CD4-positive, alpha-beta memory T cell (primary cell): Measurements from ENCODE around the gene AIFM3. TPM values are rescaled to one million over a fixed set of nuclear protein-coding genes. Genes with fewer than 3 reads are reported as not detected.
A peak's percentile ranks its signal among the peaks of the same experiment; 100 is the strongest.
"Not testable (repeated sequence)": the region's sequence is repeated elsewhere in the genome, so short reads cannot be mapped to it uniquely, and the experiment has no call there.

Source experiments
- CTCF ChIA-PET: fragments of 350-600 bp; sonication (Branson Sonifier 250); formaldehyde crosslinking; loops from one replicate; lab custom pipeline; 2021; ENCODE audit warnings: inconsistent platforms; ENCODE audit not compliant: partially characterized antibody; lab: Charles Lee
- POLR2A ChIA-PET: fragments of 350-600 bp; sonication (Branson Sonifier 250); formaldehyde crosslinking; loops from one replicate; lab custom pipeline; 2021; ENCODE audit not compliant: partially characterized antibody; lab: Charles Lee
- DNase-seq, 5 donors: peaks; one replicate each; pipeline versions ENCODE4 v3.0.0 to v3.0.0-alpha.2; 2020 to 2022; ENCODE audit warnings: mixed read lengths in 1 of 5
- H3K27ac ChIP-seq: one replicate; pipeline ENCODE4 v1.7.0; 2013; ENCODE audit warnings: low read depth, low read length
- H3K27me3 ChIP-seq: 2 replicates; pipeline ENCODE4 v1.7.0; 2013; ENCODE audit warnings: mild to moderate bottlenecking, low read length, moderate library complexity; ENCODE audit not compliant: insufficient read depth
- H3K36me3 ChIP-seq: 2 replicates; pipeline ENCODE4 v1.7.0; 2013; ENCODE audit warnings: mild to moderate bottlenecking, low read length, moderate library complexity; ENCODE audit not compliant: insufficient read depth
- H3K4me1 ChIP-seq: 2 replicates; pipeline ENCODE4 v1.7.0; 2013; ENCODE audit warnings: mild to moderate bottlenecking, low read length, moderate library complexity; ENCODE audit not compliant: insufficient read depth
- H3K4me3 ChIP-seq, 2 donors: one replicate each; pipeline ENCODE4 v1.7.0; 2013; ENCODE audit warnings: low read length in 2 of 2, mild to moderate bottlenecking in 1 of 2
- H3K9me3 ChIP-seq, 2 donors: one replicate each; pipeline ENCODE4 v1.7.0; 2013; ENCODE audit warnings: low read length in 2 of 2, control low read depth in 1 of 2; ENCODE audit not compliant: control insufficient read depth in 1 of 2
- H3K27ac Mint-ChIP-seq, 7 donors: one replicate each; pipeline ENCODE4 v1.8.0; 2020 to 2021; ENCODE audit warnings: mixed read lengths in 7 of 7, mild to moderate bottlenecking in 6 of 7, inconsistent platforms in 3 of 7, moderate library complexity in 3 of 7
- H3K27me3 Mint-ChIP-seq, 2 donors: one replicate each; pipeline ENCODE4 v1.8.0; 2020 to 2021; ENCODE audit warnings: mixed read lengths in 2 of 2
- H3K36me3 Mint-ChIP-seq, 2 donors: one replicate each; pipeline ENCODE4 v1.8.0; 2020 to 2021; ENCODE audit warnings: mixed read lengths in 2 of 2, inconsistent platforms in 1 of 2, mild to moderate bottlenecking in 1 of 2
- H3K4me1 Mint-ChIP-seq, 4 donors: one replicate each; pipeline ENCODE4 v1.8.0; 2020 to 2021; ENCODE audit warnings: mixed read lengths in 4 of 4, mild to moderate bottlenecking in 1 of 4
- H3K4me3 Mint-ChIP-seq, 8 donors: one replicate each; pipeline ENCODE4 v1.8.0; 2020 to 2021; ENCODE audit warnings: mixed read lengths in 8 of 8, mild to moderate bottlenecking in 7 of 8, moderate library complexity in 6 of 8, inconsistent platforms in 3 of 8
- H3K9me3 Mint-ChIP-seq, 8 donors: one replicate each; pipeline ENCODE4 v1.8.0; 2020 to 2021; ENCODE audit warnings: mixed read lengths in 8 of 8, mild to moderate bottlenecking in 5 of 8, inconsistent platforms in 3 of 8, moderate library complexity in 1 of 8
- intact Hi-C: fragments of 100-400 bp; cut with micrococcal nuclease; formaldehyde crosslinking; loops from one replicate; pipeline ENCODE4 v1.15.1; 2023
- polyA plus RNA-seq, 2 donors: library from polyadenylated mRNA; unstranded; fragments of 300-500 nt; fragmentation: Illumina TruSeq; gene quantifications; one replicate each; pipeline ENCODE4 v1.2.3, GENCODE V29; 2021
- total RNA-seq, 2 experiments: library from RNA; stranded (reverse); gene quantifications; one replicate each; pipeline ENCODE4 v1.2.3, GENCODE V29; 2021

AIFM3 gene
- total and polyA plus RNA-seq, 4 experiments from 2014 or later = 0.55 to 1.0 TPM; not detected in 2

DNA sequence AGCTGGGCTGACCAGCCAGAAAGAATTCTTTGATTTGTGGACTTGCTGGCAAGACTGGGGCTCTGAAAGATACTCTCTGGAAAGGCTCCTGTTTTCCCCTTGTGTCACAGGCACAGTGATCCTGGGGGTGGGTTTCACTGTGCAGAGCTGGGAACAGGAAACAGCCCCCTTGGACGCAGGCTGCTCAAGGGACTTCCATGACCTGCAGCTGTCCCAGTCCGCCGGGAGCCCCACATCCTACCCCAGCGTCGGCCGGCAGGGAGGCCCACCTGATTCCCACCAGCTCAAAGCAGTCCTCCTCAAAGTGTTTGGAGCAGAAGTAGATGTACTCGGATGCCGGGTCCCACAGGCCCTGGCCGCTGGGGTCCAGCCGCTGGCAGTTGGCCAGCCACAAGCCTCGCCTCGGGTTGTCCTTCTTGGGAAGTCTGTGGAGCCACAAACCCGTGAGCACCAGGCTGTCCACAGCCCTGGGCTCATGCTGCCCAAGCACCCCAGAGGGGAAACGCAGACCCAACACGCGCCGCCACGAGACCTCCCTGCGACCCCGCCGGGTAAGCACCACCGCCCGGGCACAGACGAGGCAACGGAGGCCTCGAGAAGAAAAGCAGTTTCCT lies 34.0 kb downstream of the AIFM3 start:
- peaks cover 34% of the 10 kb centered on the region for H3K4me1 ChIP-seq
- CTCF ChIA-PET = interaction anchor here (0.7 kb wide), 1 partner anchor 14 kb away, joined by 3 read pairs; no protein-coding TSS in a partner anchor
- Mint-ChIP-seq H3K4me3 (peak overlapping the region; percentile 88 to 98 (median 96)), H3K36me3 (peaks cover 0 to 33% of the 10 kb centered on the region in 2 donors), H3K4me1 (peaks cover 13 to 53% (median 24%) of the 10 kb centered on the region in 4 donors), H3K9me3 (peaks cover 0 to 3% (median 0%) of the 10 kb centered on the region in 8 donors), H3K27ac (peak overlapping the region; percentile 98 to 100 (median 100)), H3K27me3 (no peaks in the 10 kb centered on the region)
- peak overlapping the region; percentile 95 for H3K27ac ChIP-seq
- POLR2A ChIA-PET = interaction anchor here (0.6 to 5.1 kb wide), 6 partner anchors 11 to 142 kb away, joined by 3 to 48 read pairs (median 10); partner anchors contain the start of genes LZTR1 and P2RX6
- no peak for DNase-seq
- no peaks in the 10 kb centered on the region for H3K9me3 ChIP-seq
- peak overlapping the region; percentile 79 to 92 for H3K4me3 ChIP-seq
- no peaks in the 10 kb centered on the region for H3K27me3 ChIP-seq
- H3K36me3 ChIP-seq = peaks cover 24% of the 10 kb centered on the region
- intact Hi-C loops = loop anchor here (1.0 to 5.0 kb wide), 3 partner anchors 84 to 626 kb away; partner anchors contain the start of genes CRKL, PI4KA and SNAP29

DNA sequence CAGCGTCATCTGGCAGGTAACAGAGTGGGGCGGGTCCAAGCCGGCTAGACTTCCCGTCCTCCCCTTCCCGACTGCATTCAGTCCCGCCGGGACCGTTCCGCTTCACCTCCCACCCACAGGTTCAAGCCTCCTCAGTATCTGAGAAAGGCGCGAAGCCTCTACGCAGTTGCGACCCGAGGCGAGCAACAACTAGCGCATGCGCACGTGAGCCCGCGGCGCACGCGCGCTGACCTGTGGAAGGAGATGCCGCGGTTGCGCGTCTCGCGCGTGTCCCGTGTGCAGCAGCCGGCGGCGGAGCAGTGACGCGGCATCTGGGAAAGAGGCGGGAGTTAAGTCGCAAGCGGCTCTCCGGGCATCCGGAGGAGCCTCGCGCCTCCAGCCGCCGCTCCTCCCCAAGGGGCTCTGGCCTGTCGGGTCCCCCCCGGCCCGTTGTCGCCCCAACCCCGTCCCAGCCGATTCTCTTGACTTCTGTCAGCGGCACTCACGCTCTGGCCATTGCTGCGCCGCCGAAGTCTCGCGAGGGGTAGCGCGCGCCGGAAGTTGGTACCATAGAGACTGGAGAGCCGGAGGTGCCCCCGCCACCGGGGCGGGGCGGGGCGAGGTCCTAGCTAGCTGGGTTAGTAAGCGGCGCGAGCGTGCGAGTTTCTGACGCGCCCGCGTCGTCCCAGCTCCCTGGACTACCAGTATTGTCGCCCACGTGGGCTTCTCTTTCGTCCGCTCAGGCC lies 34.7 kb downstream of the AIFM3 start, which contains the start of gene THAP7:
TSS of gene THAP7 (minus strand) at position 518 of the 725 bp plus-strand sequence. CDS start at position 311, 207 bp downstream.
- Histone ChIP-seq H3K4me1 (peaks cover 34% of the 10 kb centered on the region), H3K36me3 (peaks cover 24% of the 10 kb centered on the region), H3K27ac (peak within 1 kb of the TSS; percentile 95), H3K9me3 (no peaks in the 10 kb centered on the region), H3K4me3 (peak within 1 kb of the TSS; percentile 79 to 92), H3K27me3 (no peaks in the 10 kb centered on the region)
- no peaks in the 10 kb centered on the region for H3K27me3 Mint-ChIP-seq
- H3K4me3 Mint-ChIP-seq = peak within 1 kb of the TSS; percentile 88 to 98 (median 96)
- peak; percentile 97 to 99 (median 98) for DNase-seq
- intact Hi-C loops = loop anchor here (1.0 to 5.0 kb wide), 4 partner anchors 19 to 626 kb away; partner anchors contain the start of genes CRKL, LZTR1, PI4KA and SNAP29
- peaks cover 13 to 50% (median 24%) of the 10 kb centered on the region in 4 donors for H3K4me1 Mint-ChIP-seq
- H3K36me3 Mint-ChIP-seq = peaks cover 0 to 29% of the 10 kb centered on the region in 2 donors
- peak within 1 kb of the TSS; percentile 98 to 100 (median 100) for H3K27ac Mint-ChIP-seq
- peaks cover 0 to 3% (median 0%) of the 10 kb centered on the region in 8 donors for H3K9me3 Mint-ChIP-seq
- ChIA-PET CTCF (interaction anchor here (0.6 to 1.5 kb wide), 4 partner anchors 11 to 101 kb away, joined by 3 to 4 read pairs (median 3); partner anchors contain the start of gene LZTR1), POLR2A (interaction anchor here (0.8 to 5.1 kb wide), 8 partner anchors 8 to 628 kb away, joined by 3 to 48 read pairs (median 5); partner anchors contain the start of genes CRKL, LZTR1, P2RX6 and YDJC)

DNA sequence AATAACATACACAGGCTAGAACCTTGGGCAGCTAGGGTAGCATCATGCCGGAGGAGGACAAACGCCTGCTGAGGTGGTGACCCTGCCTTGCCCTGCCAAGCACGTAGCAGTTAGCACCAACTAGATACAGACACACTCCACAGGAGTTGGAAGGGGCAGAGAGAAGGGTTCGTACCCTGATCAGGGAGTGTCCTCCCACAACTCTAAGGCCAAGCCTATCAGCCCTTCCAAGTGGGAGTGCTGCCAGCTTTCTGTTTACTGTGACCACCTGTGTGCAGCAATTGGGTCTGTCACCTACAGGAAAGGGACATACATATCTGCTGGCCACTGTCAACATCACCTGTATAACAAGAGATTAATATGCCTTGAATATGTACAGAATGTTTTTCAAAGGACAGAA lies 36.7 kb downstream of the AIFM3 start:
- CTCF ChIA-PET = interaction anchor here (1.2 kb wide), 1 partner anchor 87 kb away, joined by 3 read pairs; the partner anchor contains the start of gene CRKL
- H3K27me3 Mint-ChIP-seq = no peaks in the 10 kb centered on the region
- peaks cover 15 to 43% (median 25%) of the 10 kb centered on the region in 4 donors for H3K4me1 Mint-ChIP-seq
- DNase-seq = no peak
- Histone ChIP-seq H3K9me3 (no peaks in the 10 kb centered on the region), H3K27ac (peak overlapping the region; percentile 10), H3K4me1 (peaks cover 34% of the 10 kb centered on the region), H3K4me3 (no peak overlapping the region), H3K27me3 (no peaks in the 10 kb centered on the region), H3K36me3 (peaks cover 17% of the 10 kb centered on the region)
- H3K36me3 Mint-ChIP-seq = peaks cover 0 to 19% of the 10 kb centered on the region in 2 donors
- H3K27ac Mint-ChIP-seq = peak overlapping the region; percentile 60 to 100 (median 98)
- POLR2A ChIA-PET = interaction anchor here (0.7 to 5.1 kb wide), 3 partner anchors 10 to 496 kb away, joined by 3 to 48 read pairs (median 45); partner anchors contain the start of genes LZTR1, MED15 and P2RX6
- H3K9me3 Mint-ChIP-seq = peaks cover 0 to 3% (median 0%) of the 10 kb centered on the region in 8 donors
- intact Hi-C loops = loop anchor here (5.0 kb wide), 1 partner anchor 624 kb away; no protein-coding TSS in a partner anchor
- peak overlapping the region in 2 of 8 donors; percentile 96 to 98 for H3K4me3 Mint-ChIP-seq

DNA sequence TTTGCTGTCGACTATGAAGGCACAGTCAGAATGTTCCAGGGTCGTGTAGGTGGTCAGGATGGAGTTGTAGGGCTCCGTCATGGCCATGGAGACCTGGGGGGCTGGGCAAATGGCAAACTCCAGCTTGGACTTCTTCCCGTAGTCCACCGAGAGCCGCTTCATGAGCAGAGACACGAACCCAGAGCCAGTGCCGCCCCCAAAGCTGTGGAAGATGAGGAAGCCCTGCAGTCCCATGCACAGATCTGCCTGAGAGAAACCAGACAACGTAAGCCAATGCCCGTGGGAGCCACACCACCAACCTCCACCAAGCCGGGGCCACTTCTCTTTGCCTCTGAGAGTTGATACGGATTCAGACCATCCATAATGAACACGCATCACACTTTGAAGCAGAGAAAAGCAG lies 42.2 kb downstream of the AIFM3 start:
- H3K9me3 ChIP-seq, H3K27me3 Mint-ChIP-seq, H3K36me3 Mint-ChIP-seq, H3K4me3 ChIP-seq, H3K36me3 ChIP-seq, H3K4me1 ChIP-seq, H3K4me3 Mint-ChIP-seq, intact Hi-C loops, CTCF ChIA-PET, H3K27me3 ChIP-seq, POLR2A ChIA-PET, DNase-seq, H3K27ac ChIP-seq, H3K9me3 Mint-ChIP-seq: not testable (repeated sequence)
- H3K27ac Mint-ChIP-seq = peak overlapping the region in 1 of 7 donors; percentile 47
- H3K4me1 Mint-ChIP-seq = peaks cover 7 to 13% (median 10%) of the 10 kb centered on the region in 4 donors

DNA sequence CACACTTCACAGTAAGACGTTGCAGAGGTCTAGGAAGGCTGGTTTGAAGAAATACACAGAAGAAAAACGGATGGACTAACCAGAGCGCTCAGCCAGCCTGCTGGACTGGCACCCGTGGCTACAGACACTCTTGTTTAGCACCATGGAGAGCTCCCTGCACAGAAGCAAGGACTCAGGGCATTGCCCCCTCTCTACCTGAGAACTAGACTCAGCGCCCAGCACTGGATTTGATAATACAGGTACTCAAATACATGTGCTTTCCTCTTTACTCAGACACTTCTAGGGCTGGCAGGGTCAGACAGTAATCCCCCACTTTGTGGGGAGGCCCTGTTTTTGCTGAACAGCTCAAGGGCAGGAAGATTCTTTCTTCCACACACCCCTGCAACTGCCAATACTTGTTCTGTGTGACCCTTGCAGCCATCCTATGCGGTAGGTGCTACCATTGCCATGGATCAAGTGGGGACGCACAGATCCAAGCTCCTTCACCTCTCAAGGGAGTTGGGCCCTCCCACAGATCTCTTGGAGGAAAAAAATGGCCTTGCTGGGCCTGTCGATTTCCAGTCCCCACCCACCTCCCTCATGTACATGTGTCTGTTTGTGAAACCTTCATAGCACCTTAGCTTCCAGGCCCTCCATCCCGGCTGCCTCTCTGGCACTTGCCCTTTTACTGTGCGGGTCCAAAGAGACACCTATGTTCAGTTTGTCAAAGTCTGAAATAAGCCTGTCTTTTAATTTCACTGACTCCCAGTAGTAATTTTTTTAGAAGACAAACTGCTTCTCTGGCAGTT lies 42.8 kb downstream of the AIFM3 start:
- Histone ChIP-seq H3K36me3 (no peaks in the 10 kb centered on the region), H3K27ac (no peak overlapping the region), H3K4me1 (peaks cover 12% of the 10 kb centered on the region), H3K4me3 (no peak overlapping the region), H3K9me3 (no peaks in the 10 kb centered on the region), H3K27me3 (no peaks in the 10 kb centered on the region)
- peak in 3 of 5 donors; percentile 31 to 38 (median 36) for DNase-seq
- POLR2A ChIA-PET = interaction anchor here (0.7 kb wide), 1 partner anchor 27 kb away, joined by 3 read pairs; the partner anchor contains the start of gene LZTR1
- Mint-ChIP-seq H3K9me3 (no peaks in the 10 kb centered on the region), H3K27ac (peak overlapping the region in 2 of 7 donors; percentile 48 to 73), H3K36me3 (no peaks in the 10 kb centered on the region), H3K4me3 (no peak overlapping the region), H3K4me1 (peaks cover 12 to 19% (median 16%) of the 10 kb centered on the region in 4 donors), H3K27me3 (no peaks in the 10 kb centered on the region)
- intact Hi-C loops = no loop called here
- CTCF ChIA-PET = no interaction called here

DNA sequence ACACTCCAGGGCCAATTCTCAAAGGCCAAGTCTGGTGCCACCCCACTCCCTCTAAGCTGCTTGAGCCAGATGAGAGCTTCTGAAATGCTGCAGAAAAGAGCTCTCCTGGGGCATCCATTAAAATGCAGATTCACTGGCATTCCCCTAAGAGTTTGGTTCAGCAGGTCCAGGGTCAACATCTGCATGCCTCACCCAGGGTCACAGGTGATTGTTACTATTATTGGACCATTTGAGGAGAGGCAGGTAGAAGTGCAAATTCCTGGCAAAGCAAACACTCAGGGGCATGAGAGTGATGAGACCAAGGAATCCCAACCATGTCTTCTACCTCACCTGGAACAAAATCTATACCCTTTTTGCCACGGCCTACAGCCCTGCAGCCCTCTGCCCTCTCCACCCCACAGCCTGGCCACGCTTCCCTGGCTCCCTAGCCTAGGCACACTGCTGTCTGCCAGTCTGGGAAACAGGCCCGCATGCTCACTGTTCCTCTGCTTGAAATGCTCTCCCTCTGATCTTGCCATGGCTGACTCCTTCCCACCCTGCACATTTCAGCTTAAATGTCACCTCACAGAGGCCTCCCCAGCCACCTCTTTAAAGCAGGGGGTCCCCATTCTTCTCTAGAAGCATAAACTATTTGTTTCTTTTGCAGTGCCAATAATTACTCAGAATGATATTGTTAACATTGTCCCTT lies 43.5 kb downstream of the AIFM3 start:
- Histone ChIP-seq H3K4me1 (peaks cover 19% of the 10 kb centered on the region), H3K27me3 (no peaks in the 10 kb centered on the region), H3K4me3 (no peak overlapping the region), H3K27ac (no peak overlapping the region), H3K9me3 (no peaks in the 10 kb centered on the region), H3K36me3 (no peaks in the 10 kb centered on the region)
- H3K27ac Mint-ChIP-seq = peak overlapping the region in 3 of 7 donors; percentile 48 to 73 (median 70)
- H3K9me3 Mint-ChIP-seq = no peaks in the 10 kb centered on the region
- no peaks in the 10 kb centered on the region for H3K36me3 Mint-ChIP-seq
- intact Hi-C loops = no loop called here
- no peaks in the 10 kb centered on the region for H3K27me3 Mint-ChIP-seq
- POLR2A ChIA-PET = interaction anchor here (0.7 kb wide), 1 partner anchor 28 kb away, joined by 3 read pairs; the partner anchor contains the start of gene LZTR1
- peaks cover 17 to 26% (median 21%) of the 10 kb centered on the region in 4 donors for H3K4me1 Mint-ChIP-seq
- CTCF ChIA-PET = no interaction called here
- no peak for DNase-seq
- H3K4me3 Mint-ChIP-seq = no peak overlapping the region
